Neural progenitor cell (in vitro differentiated cells): Measurements from ENCODE around the gene SNAI3. TPM values are rescaled to one million over a fixed set of nuclear protein-coding genes. Genes with fewer than 3 reads are reported as not detected.

ENCODE experiments used
- DNase-seq: peaks from one replicate; pipeline ENCODE4 v3.0.0-alpha.2; 2016; ENCODE audit warnings: low spot score
- H2AFZ ChIP-seq: fragments of 200-600 bp; sonication (generic); replicated peaks from 2 replicates; pipeline ENCODE4 v1.6.1; 2016; ENCODE audit warnings: antibody characterized with exemption
- H3F3A ChIP-seq: fragments of 200-600 bp; sonication (generic); 2 replicates; pipeline ENCODE4 v1.6.1; 2016; ENCODE audit warnings: antibody characterized with exemption, low read depth
- H3K27ac ChIP-seq: fragments of 200-600 bp; sonication (generic); 2 replicates; pipeline ENCODE4 v1.5.1; 2016; ENCODE audit warnings: mild to moderate bottlenecking
- H3K27me3 ChIP-seq: fragments of 200-600 bp; sonication (generic); 2 replicates; pipeline ENCODE4 v1.6.1; 2016; ENCODE audit warnings: mild to moderate bottlenecking, moderate library complexity
- H3K36me3 ChIP-seq: fragments of 200-600 bp; sonication (generic); 2 replicates; pipeline ENCODE4 v1.5.1; 2016
- H3K4me1 ChIP-seq: fragments of 200-600 bp; sonication (generic); 2 replicates; pipeline ENCODE4 v1.6.1; 2016; ENCODE audit warnings: mixed run types
- H3K4me2 ChIP-seq: fragments of 200-600 bp; sonication (generic); 2 replicates; pipeline ENCODE4 v1.6.1; 2016
- H3K4me3 ChIP-seq: fragments of 200-600 bp; sonication (generic); 2 replicates; pipeline ENCODE4 v1.5.1; 2016
- H3K79me2 ChIP-seq: fragments of 200-600 bp; sonication (generic); 2 replicates; pipeline ENCODE4 v1.6.1; 2016; ENCODE audit warnings: low read depth
- H3K9ac ChIP-seq: fragments of 200-600 bp; sonication (generic); 2 replicates; pipeline ENCODE4 v1.6.1; 2016
- H3K9me3 ChIP-seq: fragments of 200-600 bp; sonication (generic); 2 replicates; pipeline ENCODE4 v1.5.1; 2016; ENCODE audit warnings: low read depth
- H4K20me1 ChIP-seq: fragments of 200-600 bp; sonication (generic); 2 replicates; pipeline ENCODE4 v1.6.1; 2016; ENCODE audit warnings: low read depth
- H3K27ac Mint-ChIP-seq: 3 replicates; pipeline ENCODE4 v1.8.0; 2021; ENCODE audit warnings: mixed read lengths
- H3K27me3 Mint-ChIP-seq: 2 replicates; pipeline ENCODE4 v1.8.0; 2022; ENCODE audit warnings: low read depth, mild to moderate bottlenecking, inconsistent platforms, moderate library complexity, mixed read lengths; ENCODE audit not compliant: insufficient read depth
- H3K36me3 Mint-ChIP-seq: 3 replicates; pipeline ENCODE4 v1.8.0; 2021; ENCODE audit warnings: mixed read lengths
- H3K4me1 Mint-ChIP-seq: 3 replicates; pipeline ENCODE4 v1.8.0; 2021; ENCODE audit warnings: mixed read lengths
- H3K4me3 Mint-ChIP-seq: 3 replicates; pipeline ENCODE4 v1.8.0; 2021; ENCODE audit warnings: mild to moderate bottlenecking, moderate library complexity, mixed read lengths
- H3K9me3 Mint-ChIP-seq: 3 replicates; pipeline ENCODE4 v1.8.0; 2020; ENCODE audit warnings: mixed read lengths
- EZH2 ChIP-seq: fragments of 200-600 bp; sonication (generic); IDR thresholded peaks from 2 replicates; pipeline ENCODE4 v1.6.1; 2017; ENCODE audit warnings: antibody characterized with exemption, mild to moderate bottlenecking, moderate library complexity
- EZH2phosphoT487 ChIP-seq: fragments of 200-600 bp; sonication (generic); IDR thresholded peaks from 2 replicates; pipeline ENCODE4 v1.6.1; 2017; ENCODE audit warnings: antibody characterized with exemption
- microRNA-seq: library from miRNA; unstranded; fragments of <30 nt; microRNA quantifications from one replicate; pipeline ENCODE4, GENCODE V29; 2016
- total RNA-seq: library from RNA; depleted of rRNA; stranded (reverse); fragments of >200 nt; gene quantifications from 2 replicates; pipeline ENCODE4 v1.2.3, GENCODE V29; 2015; ENCODE audit warnings: low replicate concordance
- TF ChIP-seq, protein P1 (sequence below): fragments of 200-600 bp; sonication (generic); IDR thresholded peaks from 2 replicates; pipeline ENCODE4 v1.5.1; 2017; ENCODE audit warnings: antibody characterized with exemption, mild to moderate bottlenecking

The SNAI3 gene
- total RNA-seq, 1 donor from 2014 or later: not detected

DNA sequence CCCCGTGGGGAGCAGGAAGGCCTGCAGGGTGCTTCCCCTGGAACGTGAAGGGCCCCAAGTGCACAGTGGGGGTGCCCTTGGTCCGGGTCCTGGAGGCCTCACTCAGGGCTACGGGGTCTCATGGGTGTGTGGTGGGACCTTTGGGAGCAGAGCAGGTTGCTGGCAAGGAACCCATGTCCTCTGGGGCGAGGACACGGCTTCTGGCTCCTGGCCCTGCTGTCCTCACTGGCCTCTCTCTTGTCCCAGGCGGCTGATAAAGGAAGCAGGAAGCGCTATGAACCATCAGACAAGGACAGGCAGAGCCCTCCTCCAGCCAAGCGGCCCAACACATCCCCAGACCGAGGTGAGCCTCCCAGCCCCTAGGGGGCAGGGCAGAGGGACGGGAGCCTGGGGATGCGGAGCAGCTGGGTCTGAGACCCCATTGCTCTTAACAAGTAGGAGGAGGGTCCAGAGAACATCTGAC is 57.8 kb downstream of the SNAI3 start:
- Mint-ChIP-seq H3K27me3 (peaks cover 5% of the 10 kb centered on the region), H3K4me3 (no peak overlapping the region), H3K27ac (no peak overlapping the region), H3K36me3 (peaks cover 7% of the 10 kb centered on the region), H3K4me1 (no peaks in the 10 kb centered on the region), H3K9me3 (no peaks in the 10 kb centered on the region)
- H2AFZ ChIP-seq: no peak overlapping the region
- no peak overlapping the region for H3K4me3 ChIP-seq
- peaks cover 16% of the 10 kb centered on the region for H3F3A ChIP-seq
- no peak overlapping the region for H3K4me2 ChIP-seq
- H3K27me3 ChIP-seq: no peaks in the 10 kb centered on the region
- no peaks in the 10 kb centered on the region for H3K4me1 ChIP-seq
- H3K27ac ChIP-seq: peak overlapping the region; percentile 29
- H3K79me2 ChIP-seq: no peaks in the 10 kb centered on the region
- no peaks in the 10 kb centered on the region for H3K36me3 ChIP-seq
- H4K20me1 ChIP-seq: peaks cover 13% of the 10 kb centered on the region
- H3K9me3 ChIP-seq: no peaks in the 10 kb centered on the region
- TF ChIP-seq EZH2 (no peak), EZH2phosphoT487 (no peak)
- TF ChIP-seq, protein P1, sequence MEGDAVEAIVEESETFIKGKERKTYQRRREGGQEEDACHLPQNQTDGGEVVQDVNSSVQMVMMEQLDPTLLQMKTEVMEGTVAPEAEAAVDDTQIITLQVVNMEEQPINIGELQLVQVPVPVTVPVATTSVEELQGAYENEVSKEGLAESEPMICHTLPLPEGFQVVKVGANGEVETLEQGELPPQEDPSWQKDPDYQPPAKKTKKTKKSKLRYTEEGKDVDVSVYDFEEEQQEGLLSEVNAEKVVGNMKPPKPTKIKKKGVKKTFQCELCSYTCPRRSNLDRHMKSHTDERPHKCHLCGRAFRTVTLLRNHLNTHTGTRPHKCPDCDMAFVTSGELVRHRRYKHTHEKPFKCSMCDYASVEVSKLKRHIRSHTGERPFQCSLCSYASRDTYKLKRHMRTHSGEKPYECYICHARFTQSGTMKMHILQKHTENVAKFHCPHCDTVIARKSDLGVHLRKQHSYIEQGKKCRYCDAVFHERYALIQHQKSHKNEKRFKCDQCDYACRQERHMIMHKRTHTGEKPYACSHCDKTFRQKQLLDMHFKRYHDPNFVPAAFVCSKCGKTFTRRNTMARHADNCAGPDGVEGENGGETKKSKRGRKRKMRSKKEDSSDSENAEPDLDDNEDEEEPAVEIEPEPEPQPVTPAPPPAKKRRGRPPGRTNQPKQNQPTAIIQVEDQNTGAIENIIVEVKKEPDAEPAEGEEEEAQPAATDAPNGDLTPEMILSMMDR: peak; percentile 66
- no peak overlapping the region for H3K9ac ChIP-seq
- peak; percentile 72 for DNase-seq

Small RNA genes within 50 kb of the gene (microRNA-seq; reads per million reads assigned to microRNA genes)
- not detected for gene MIR4722

Other genes with a start within 250 kb of the SNAI3 start
- 0.36 and 0.96 TPM in 2 replicates for gene ZFPM1, start 233.2 kb downstream of the SNAI3 start, total RNA-seq
- 24.2 and 38.6 TPM in 2 replicates for gene ZC3H18, start 116.1 kb downstream of the SNAI3 start, total RNA-seq
- not detected in 2 replicates for gene IL17C, start 47.9 kb downstream of the SNAI3 start, total RNA-seq
- 29.9 and 101 TPM in 2 replicates for gene CYBA, start 35.5 kb downstream of the SNAI3 start, total RNA-seq
- gene MVD, start 23.4 kb downstream of the SNAI3 start, total RNA-seq: 12.7 and 53.7 TPM in 2 replicates
- 11.1 and 30.1 TPM in 2 replicates for gene RNF166, start 19.9 kb upstream of the SNAI3 start, total RNA-seq
- 4.7 and 11.0 TPM in 2 replicates for gene CTU2, start 20.0 kb upstream of the SNAI3 start, total RNA-seq
- 5.5 and 26.9 TPM in 2 replicates for gene PIEZO1, start 98.7 kb upstream of the SNAI3 start, total RNA-seq
- gene CDT1, start 117.3 kb upstream of the SNAI3 start, total RNA-seq: 7.8 and 57.9 TPM in 2 replicates
- 53.4 and 150 TPM in 2 replicates for gene APRT, start 125.4 kb upstream of the SNAI3 start, total RNA-seq
- 5.0 and 11.6 TPM in 2 replicates for gene GALNS, start 170.4 kb upstream of the SNAI3 start, total RNA-seq
- gene TRAPPC2L, start 170.6 kb upstream of the SNAI3 start, total RNA-seq: 31.8 and 48.5 TPM in 2 replicates
- not detected in 2 replicates for gene PABPN1L, start 180.2 kb upstream of the SNAI3 start, total RNA-seq